Tibial nerve (tissue), 4 donors: ENCODE data around the gene IQUB. TPM values are rescaled to one million over a fixed set of nuclear protein-coding genes. Genes with fewer than 3 reads are reported as not detected.

Experiments used
- DNase-seq, 2 donors: peaks; one replicate each; pipeline ENCODE4 v3.0.0-alpha.2; 2019; ENCODE audit warnings: low spot score in 2 of 2
- H3K27ac ChIP-seq, 4 donors: fragments of 200-600 bp; sonication (generic) in 3 of 4; one replicate each; pipeline ENCODE4 v1.5.1; 2017 to 2019; ENCODE audit warnings: mild to moderate bottlenecking in 1 of 4
- H3K27me3 ChIP-seq, 2 donors: fragments of 200-600 bp; sonication (generic) in 1 of 2; one replicate each; pipeline versions ENCODE4 v1.5.1 to v1.6.0; 2017 to 2019
- H3K36me3 ChIP-seq, 3 donors: fragments of 200-600 bp; sonication (generic); one replicate each; pipeline ENCODE4 v1.5.1; 2018 to 2019
- H3K4me1 ChIP-seq, 4 donors: fragments of 200-600 bp; sonication (generic) in 3 of 4; one replicate each; pipeline ENCODE4 v1.5.1; 2017 to 2019
- H3K4me3 ChIP-seq, 4 donors: fragments of 200-600 bp; sonication (generic) in 3 of 4; one replicate each; pipeline ENCODE4 v1.5.1; 2017 to 2019; ENCODE audit warnings: mild to moderate bottlenecking in 1 of 4, moderate library complexity in 1 of 4
- H3K9me3 ChIP-seq, 4 donors: fragments of 200-600 bp; sonication (generic) in 3 of 4; one replicate each; pipeline ENCODE4 v1.5.1; 2017 to 2019
- EP300 ChIP-seq, 2 donors: sonication (generic); formaldehyde crosslinking; IDR thresholded peaks; one replicate each; pipeline ENCODE4 v1.6.1; 2017; ENCODE audit warnings: antibody characterized with exemption in 2 of 2, mild to moderate bottlenecking in 1 of 2
- POLR2A ChIP-seq, 2 donors: fragments of 450-650 bp; IDR thresholded peaks; one replicate each; pipeline ENCODE4 v1.6.1; 2017; ENCODE audit warnings: antibody characterized with exemption in 2 of 2, mild to moderate bottlenecking in 2 of 2, moderate library complexity in 2 of 2
- WGBS, 2 donors: methylation state at CpG; one replicate each; pipeline ENCODE4 v1.1.5; 2018; 5-methylcytosine and 5-hydroxymethylcytosine counted together
- total RNA-seq, 4 donors: library from RNA; depleted of rRNA; stranded (reverse); fragments of >200 nt; gene quantifications; one replicate each; pipeline ENCODE4 v1.1.0, GENCODE V29; 2016
- TF ChIP-seq, protein P1 (sequence below), 5 experiments: fragments of 200-600 bp in 3 of 5; fragments of 450-650 bp in 2 of 5; sonication (generic) in 3 of 5; IDR thresholded peaks; one replicate each; pipeline ENCODE4 v1.5.1; 2016 to 2019; ENCODE audit warnings: antibody characterized with exemption in 5 of 5, mild to moderate bottlenecking in 3 of 5, moderate library complexity in 2 of 5

Gene IQUB
- total RNA-seq, 4 donors from 2014 or later = 1.8 to 5.4 (median 2.8) TPM

GRCh38 chr7:123433665-123434064, 100.7 kb downstream of the IQUB start:
- TF ChIP-seq EP300 (IDR thresholded peaks at IDR 0.05) = no peak
- no peak for TF ChIP-seq POLR2A (IDR thresholded peaks at IDR 0.05)
- TF ChIP-seq, protein P1, sequence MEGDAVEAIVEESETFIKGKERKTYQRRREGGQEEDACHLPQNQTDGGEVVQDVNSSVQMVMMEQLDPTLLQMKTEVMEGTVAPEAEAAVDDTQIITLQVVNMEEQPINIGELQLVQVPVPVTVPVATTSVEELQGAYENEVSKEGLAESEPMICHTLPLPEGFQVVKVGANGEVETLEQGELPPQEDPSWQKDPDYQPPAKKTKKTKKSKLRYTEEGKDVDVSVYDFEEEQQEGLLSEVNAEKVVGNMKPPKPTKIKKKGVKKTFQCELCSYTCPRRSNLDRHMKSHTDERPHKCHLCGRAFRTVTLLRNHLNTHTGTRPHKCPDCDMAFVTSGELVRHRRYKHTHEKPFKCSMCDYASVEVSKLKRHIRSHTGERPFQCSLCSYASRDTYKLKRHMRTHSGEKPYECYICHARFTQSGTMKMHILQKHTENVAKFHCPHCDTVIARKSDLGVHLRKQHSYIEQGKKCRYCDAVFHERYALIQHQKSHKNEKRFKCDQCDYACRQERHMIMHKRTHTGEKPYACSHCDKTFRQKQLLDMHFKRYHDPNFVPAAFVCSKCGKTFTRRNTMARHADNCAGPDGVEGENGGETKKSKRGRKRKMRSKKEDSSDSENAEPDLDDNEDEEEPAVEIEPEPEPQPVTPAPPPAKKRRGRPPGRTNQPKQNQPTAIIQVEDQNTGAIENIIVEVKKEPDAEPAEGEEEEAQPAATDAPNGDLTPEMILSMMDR (IDR thresholded peaks at IDR 0.05) = no peak

DNA sequence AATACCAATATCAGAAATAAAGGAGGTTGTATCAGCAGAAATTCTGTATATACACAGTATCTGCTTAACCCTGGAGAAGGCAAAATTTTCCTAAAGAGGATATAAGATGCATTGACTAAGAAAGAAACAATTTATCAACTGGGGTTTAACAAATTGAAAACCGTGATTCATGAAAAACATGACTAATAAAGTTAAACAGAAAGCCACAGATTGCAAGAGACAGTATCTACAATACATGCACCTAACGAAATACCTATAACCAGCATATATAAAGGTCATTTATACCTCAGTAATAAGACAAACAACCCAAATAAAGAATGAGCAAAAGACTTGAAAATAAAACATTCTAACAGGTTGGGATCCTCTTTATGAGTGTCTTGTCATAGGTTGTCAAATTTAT, 101.8 kb downstream of the IQUB start:
- H3K4me1 ChIP-seq = no peaks in the 10 kb centered on the region
- peaks cover 0 to 3% (median 0%) of the 10 kb centered on the region in 4 donors for H3K9me3 ChIP-seq
- H3K27ac ChIP-seq = no peak overlapping the region
- TF ChIP-seq, protein P1 (IDR thresholded peaks at IDR 0.05) = no peak
- TF ChIP-seq EP300 (IDR thresholded peaks at IDR 0.05) = no peak
- no peak for TF ChIP-seq POLR2A (IDR thresholded peaks at IDR 0.05)
- DNase-seq = no peak
- no peaks in the 10 kb centered on the region for H3K36me3 ChIP-seq
- H3K4me3 ChIP-seq = no peak overlapping the region
- WGBS, 2 donors = 78% methylated on average over 2 of the region's 2 CpGs
- no peaks in the 10 kb centered on the region for H3K27me3 ChIP-seq

More at GRCh38 chr7:123433665-123434064, 100.7 kb downstream of the IQUB start:
- H3K27me3 ChIP-seq = no peaks in the 10 kb centered on the region
- H3K27ac ChIP-seq = no peak overlapping the region
- no peaks in the 10 kb centered on the region for H3K36me3 ChIP-seq
- no peak overlapping the region for H3K4me3 ChIP-seq
- no peaks in the 10 kb centered on the region for H3K9me3 ChIP-seq
- no peaks in the 10 kb centered on the region for H3K4me1 ChIP-seq
- DNase-seq = no peak

DNA sequence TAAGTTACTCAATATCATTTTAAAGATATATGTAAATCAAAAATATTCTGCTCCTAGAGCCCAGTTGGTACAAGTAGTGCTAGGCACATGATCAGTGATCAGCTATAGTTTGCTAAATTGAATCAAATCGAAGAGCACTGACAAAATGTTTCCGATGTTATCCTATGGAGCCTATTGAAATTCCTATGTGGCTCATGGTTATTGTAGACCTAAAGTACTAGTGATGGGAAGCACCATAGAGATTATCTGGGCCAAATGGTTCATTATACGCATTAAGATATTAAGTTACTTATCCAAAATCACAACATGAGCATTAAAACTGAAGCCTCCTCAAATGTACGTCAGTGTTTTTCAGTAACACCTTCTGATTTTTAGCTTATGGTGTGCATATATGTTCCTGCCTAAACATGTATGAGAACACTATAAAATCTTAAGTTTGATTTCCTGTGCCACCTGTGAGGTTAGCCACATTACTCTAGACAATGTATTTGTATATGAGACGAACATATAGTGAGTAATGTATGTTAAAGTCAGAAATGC, 103.2 kb downstream of the IQUB start:
- Histone ChIP-seq H3K4me3 (no peak overlapping the region), H3K9me3 (peaks cover 0 to 3% (median 0%) of the 10 kb centered on the region in 4 donors), H3K27me3 (no peaks in the 10 kb centered on the region), H3K27ac (no peak overlapping the region), H3K4me1 (no peaks in the 10 kb centered on the region), H3K36me3 (no peaks in the 10 kb centered on the region)
- WGBS, 2 donors = 80 to 88% methylated on average over 5 of the region's 5 CpGs
- no peak for DNase-seq
- TF ChIP-seq, protein P1 (IDR thresholded peaks at IDR 0.05) = no peak
- TF ChIP-seq EP300 (IDR thresholded peaks at IDR 0.05) (no peak), POLR2A (IDR thresholded peaks at IDR 0.05) (no peak)

- no peak overlapping the region for H3K27ac ChIP-seq
- TF ChIP-seq POLR2A (IDR thresholded peaks at IDR 0.05) (no peak), EP300 (IDR thresholded peaks at IDR 0.05) (no peak)
- TF ChIP-seq, protein P1 (IDR thresholded peaks at IDR 0.05) = no peak
- no peak for DNase-seq
- peaks cover 0 to 19% (median 3%) of the 10 kb centered on the region in 4 donors for H3K9me3 ChIP-seq
- H3K4me1 ChIP-seq = no peaks in the 10 kb centered on the region
- no peak overlapping the region for H3K4me3 ChIP-seq
- H3K27me3 ChIP-seq = no peaks in the 10 kb centered on the region
- no peaks in the 10 kb centered on the region for H3K36me3 ChIP-seq
Observed at GRCh38 chr7:123425246-123425645, 109.1 kb downstream of the IQUB start.

GRCh38 chr7:123424463-123424862, 109.9 kb downstream of the IQUB start:
- TF ChIP-seq, protein P1 (IDR thresholded peaks at IDR 0.05) = no peak
- TF ChIP-seq EP300 (IDR thresholded peaks at IDR 0.05) (no peak), POLR2A (IDR thresholded peaks at IDR 0.05) (no peak)
- H3K4me1 ChIP-seq = no peaks in the 10 kb centered on the region
- H3K27me3 ChIP-seq = no peaks in the 10 kb centered on the region
- no peak overlapping the region for H3K4me3 ChIP-seq
- DNase-seq = no peak
- H3K27ac ChIP-seq = no peak overlapping the region
- H3K36me3 ChIP-seq = no peaks in the 10 kb centered on the region
- H3K9me3 ChIP-seq = peaks cover 0 to 19% (median 3%) of the 10 kb centered on the region in 4 donors
